ENCODE data around the gene CEP112. TPM values are rescaled to one million over a fixed set of nuclear protein-coding genes. Genes with fewer than 3 reads are reported as not detected.

Gene CEP112
- total and polyA plus RNA-seq, 2 of the 4 experiments (the other 2 are of a cell fraction), result 2.5 to 5.6 TPM

- dilution Hi-C loops (cut with HindIII; ENCODE audit: low sequenced_read_pairs, unreplicated experiment) (no loop called here), intact Hi-C loops (cut with micrococcal nuclease) (loop anchor here (10.0 kb wide), 1 partner anchor 1090 kb away; no protein-coding TSS in a partner anchor), in situ Hi-C loops (cut with MboI; ENCODE audit: low sequenced_read_pairs) (no loop called here)
- Histone ChIP-seq H3K9me1 (ENCODE audit: insufficient read depth, low read length) (no peaks in the 10 kb centered on the region), H3K27me3 (ENCODE audit: control insufficient read depth, insufficient read depth, low read length) (peaks cover 3% of the 10 kb centered on the region), H2AK5ac (ENCODE audit: low read depth, low read length) (no peak overlapping the region), H3K4me3 (ENCODE audit: insufficient read depth, low read depth, low read length) (no peak overlapping the region), H3K9me3 (ENCODE audit: control insufficient read depth, insufficient read depth, low read length) (no peaks in the 10 kb centered on the region), H3K79me1 (ENCODE audit: low read depth in 1 of 2, low read length in 2 of 2) (no peaks in the 10 kb centered on the region), H2BK15ac (ENCODE audit: low read depth, low read length) (no peak overlapping the region), H4K8ac (ENCODE audit: low read depth in 2 of 2, low read length in 2 of 2) (no peak overlapping the region), H3K4me1 (ENCODE audit: control insufficient read depth, insufficient read depth, low read length) (peaks cover 2% of the 10 kb centered on the region; the same call in 1 of the 2 replicates), H3K4ac (ENCODE audit: low read depth, low read length) (no peak overlapping the region), H2BK20ac (ENCODE audit: low read depth, low read length) (no peak overlapping the region), H4K5ac (ENCODE audit: low read depth, low read length) (no peak overlapping the region), H3K23ac (ENCODE audit: low read depth, low read length) (no peak overlapping the region), H2AFZ (replicated peaks; ENCODE audit: low read length, poor library complexity) (no peak overlapping the region), H3K36me3 (ENCODE audit: control insufficient read depth, insufficient read depth, low read length) (no peaks in the 10 kb centered on the region), H3K14ac (replicated peaks; ENCODE audit: low read depth, low read length) (no peak overlapping the region), H3K18ac (ENCODE audit: low read depth, low read length) (no peak overlapping the region), H3K27ac (ENCODE audit: insufficient read depth, low read length) (no peak overlapping the region), H2BK120ac (ENCODE audit: low read depth, low read length) (no peak overlapping the region), H2BK5ac (ENCODE audit: low read depth, low read length, poor library complexity, severe bottlenecking) (no peak overlapping the region), H3K56ac (ENCODE audit: extremely low read depth, insufficient read depth, low read length) (no peak overlapping the region), H4K20me1 (ENCODE audit: insufficient read depth, low read length) (no peaks in the 10 kb centered on the region), H2AK9ac (replicated peaks; ENCODE audit: low read depth, low read length, poor library complexity) (no peak overlapping the region), H4K91ac (ENCODE audit: insufficient read depth, low read depth, low read length) (no peak overlapping the region), H3K9ac (ENCODE audit: low read depth, low read length) (no peak overlapping the region), H3K4me2 (ENCODE audit: low read depth, low read length) (no peak overlapping the region)
- CTCF ChIA-PET, result no interaction called here
- BruUV-seq (replicated peaks), result no TSS peak
- POLR2A ChIA-PET (ENCODE audit: unreplicated experiment), result no interaction called here
- DNase-seq (no peak), ATAC-seq (ENCODE audit: low read depth) (no peak)
- TF ChIP-seq CHD1 (IDR thresholded peaks at IDR 0.05; ENCODE audit: low read depth, low read length) (no peak), POLR2A (IDR thresholded peaks at IDR 0.05; ENCODE audit: low read depth, low read length) (no peak), CTCF (conservative IDR thresholded peaks at IDR 0.05; ENCODE audit: low read depth, low read length) (no peak), USF2 (IDR thresholded peaks at IDR 0.05; ENCODE audit: low read depth, low read length) (no peak), RFX5 (IDR thresholded peaks at IDR 0.05; ENCODE audit: low read depth, low read length) (no peak), RCOR1 (IDR thresholded peaks at IDR 0.05; ENCODE audit: insufficient replicate concordance, low read length) (no peak), CEBPB (IDR thresholded peaks at IDR 0.05; ENCODE audit: low read depth, low read length) (no peak), BHLHE40 (IDR thresholded peaks at IDR 0.05; ENCODE audit: low read depth, low read length) (no peak), ELK1 (IDR thresholded peaks at IDR 0.05; ENCODE audit: borderline replicate concordance, low read depth, low read length) (no peak), MXI1 (IDR thresholded peaks at IDR 0.05; ENCODE audit: borderline replicate concordance, low read depth, low read length) (no peak), MAFK (IDR thresholded peaks at IDR 0.05; ENCODE audit: low read depth, low read length) (no peak), NFE2L2 (IDR thresholded peaks at IDR 0.05; ENCODE audit: low read depth, low read length) (no peak), SMC3 (IDR thresholded peaks at IDR 0.05; ENCODE audit: low read depth, low read length) (no peak), MAZ (IDR thresholded peaks at IDR 0.05; ENCODE audit: borderline replicate concordance, low read depth, low read length) (no peak), RAD21 (IDR thresholded peaks at IDR 0.05; ENCODE audit: low read length) (no peak), FOS (IDR thresholded peaks at IDR 0.05; ENCODE audit: low read depth, low read length) (no peak)
- 100% methylated on average over 1 of the region's 7 CpGs; no CpG with 5 or more reads in 1 of the 2 experiments for WGBS, 2 experiments (ENCODE audit: extremely low coverage in 2 of 2, insufficient read length in 1 of 2)
Observed at GRCh38 chr17:65754630-65755029, 437.3 kb downstream of the CEP112 start.

Data from IMR-90 (cell line).